Activated naive CD4-positive, alpha-beta T cell treated with anti-CD3 and anti-CD28 coated beads, Interleukin-2, amount 50 U/mL, for 24 hours (primary cell): Measurements from ENCODE around the gene SH2D2A.

Source experiments
- H3K27ac Mint-ChIP-seq: one replicate; pipeline ENCODE4 v1.8.0; 2021; ENCODE audit warnings: mild to moderate bottlenecking, mixed read lengths
- H3K27me3 Mint-ChIP-seq: one replicate; pipeline ENCODE4 v1.8.0; 2021; ENCODE audit warnings: mixed read lengths
- H3K36me3 Mint-ChIP-seq: one replicate; pipeline ENCODE4 v1.8.0; 2021; ENCODE audit warnings: mixed read lengths
- H3K4me1 Mint-ChIP-seq: one replicate; pipeline ENCODE4 v1.8.0; 2021; ENCODE audit warnings: mixed read lengths
- H3K4me3 Mint-ChIP-seq: one replicate; pipeline ENCODE4 v1.8.0; 2021; ENCODE audit warnings: mild to moderate bottlenecking, mixed read lengths
- H3K9me3 Mint-ChIP-seq: one replicate; pipeline ENCODE4 v1.8.0; 2021; ENCODE audit warnings: mixed read lengths

Gene SH2D2A

GRCh38 chr1:156816561-156817328, at the start of gene SH2D2A:
Gene SH2D2A, minus strand, starts transcription at chr1:156816848. Its CDS starts 140 bp downstream, at chr1:156816708.
- peaks cover 66% of the 10 kb centered on the region for H3K4me1 Mint-ChIP-seq
- peaks cover 28% of the 10 kb centered on the region for H3K36me3 Mint-ChIP-seq
- H3K27me3 Mint-ChIP-seq = no peaks in the 10 kb centered on the region

DNA sequence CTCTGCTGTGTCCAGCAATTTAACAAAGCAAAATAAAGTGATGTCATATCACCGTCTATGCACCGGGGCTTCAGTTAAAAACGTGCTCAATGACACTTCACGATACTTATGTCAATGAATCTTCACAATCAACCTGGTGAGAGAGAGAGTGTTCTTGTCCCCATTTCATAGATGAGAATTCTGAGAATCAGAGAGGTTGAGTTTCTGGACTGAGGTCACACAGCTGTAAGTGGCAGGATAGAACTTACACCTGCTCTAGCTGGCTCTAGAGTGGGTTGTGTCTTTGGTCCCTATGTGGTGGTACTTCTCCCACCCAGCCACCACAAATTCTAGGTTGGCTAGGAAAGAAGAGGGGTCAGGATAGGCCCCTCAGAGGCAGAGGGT, 49.2 kb upstream of the SH2D2A start:
- Mint-ChIP-seq H3K9me3 (no peaks in the 10 kb centered on the region), H3K4me3 (no peak overlapping the region), H3K36me3 (no peaks in the 10 kb centered on the region), H3K27me3 (peaks cover 38% of the 10 kb centered on the region), H3K4me1 (peaks cover 15% of the 10 kb centered on the region), H3K27ac (peak overlapping the region; percentile 17)

More at GRCh38 chr1:156816561-156817328, at the start of gene SH2D2A:
- Mint-ChIP-seq H3K9me3 (no peaks in the 10 kb centered on the region), H3K4me3 (peak within 1 kb of the TSS; percentile 97), H3K27ac (peak within 1 kb of the TSS; percentile 100)

DNA sequence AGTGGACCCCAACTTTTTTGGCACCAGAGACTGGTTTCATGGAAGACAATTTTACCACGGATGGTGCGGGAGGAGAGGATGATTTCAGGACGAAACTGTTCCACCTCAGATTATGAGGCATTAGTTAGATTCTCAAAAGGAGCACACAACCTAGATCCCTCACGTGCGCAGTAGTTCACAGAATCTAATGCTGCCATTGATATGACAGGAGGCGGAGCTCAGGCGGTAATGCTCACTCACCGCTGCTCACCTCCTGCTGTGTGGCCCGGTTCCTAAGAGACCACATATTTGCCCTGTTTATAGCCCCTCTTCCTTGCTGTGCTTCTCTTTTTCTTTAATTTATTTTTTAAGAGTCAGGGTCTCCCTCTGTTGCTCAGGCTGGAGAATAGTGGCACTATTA, 48.6 kb upstream of the SH2D2A start:
- Mint-ChIP-seq H3K36me3 (no peaks in the 10 kb centered on the region), H3K4me3 (peak overlapping the region; percentile 33), H3K9me3 (no peaks in the 10 kb centered on the region), H3K27ac (no peak overlapping the region), H3K4me1 (peaks cover 18% of the 10 kb centered on the region), H3K27me3 (peaks cover 40% of the 10 kb centered on the region)

- H3K4me1 Mint-ChIP-seq = peaks cover 20% of the 10 kb centered on the region
- no peak overlapping the region for H3K4me3 Mint-ChIP-seq
- no peaks in the 10 kb centered on the region for H3K36me3 Mint-ChIP-seq
- H3K27ac Mint-ChIP-seq = no peak overlapping the region
- no peaks in the 10 kb centered on the region for H3K9me3 Mint-ChIP-seq
- H3K27me3 Mint-ChIP-seq = peaks cover 41% of the 10 kb centered on the region
Observed at GRCh38 chr1:156864796-156865195, 48.1 kb upstream of the SH2D2A start.

DNA sequence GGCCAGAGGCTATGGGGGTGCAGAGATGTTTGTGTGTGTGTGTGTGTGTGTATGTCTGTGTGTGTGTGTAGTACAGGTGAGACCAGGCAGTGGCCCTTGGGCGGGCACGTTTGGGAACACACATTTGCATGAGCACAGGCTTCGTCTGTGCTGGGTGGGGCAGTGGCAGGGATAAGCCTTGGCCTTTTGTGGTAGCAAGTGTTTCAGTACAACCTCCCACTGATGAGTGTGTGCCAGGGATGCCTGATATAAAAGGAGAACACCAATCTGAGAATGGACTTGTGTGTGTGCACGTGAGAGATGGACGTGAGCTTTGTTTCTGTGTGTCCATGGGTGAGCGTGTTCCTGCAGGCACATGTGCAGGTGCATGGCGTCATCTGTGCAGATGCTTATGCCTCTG, 47.0 kb upstream of the SH2D2A start:
- H3K9me3 Mint-ChIP-seq = no peaks in the 10 kb centered on the region
- no peaks in the 10 kb centered on the region for H3K36me3 Mint-ChIP-seq
- no peak overlapping the region for H3K4me3 Mint-ChIP-seq
- no peak overlapping the region for H3K27ac Mint-ChIP-seq
- peaks cover 22% of the 10 kb centered on the region for H3K4me1 Mint-ChIP-seq
- peaks cover 42% of the 10 kb centered on the region for H3K27me3 Mint-ChIP-seq

GRCh38 chr1:156862997-156863599, 46.5 kb upstream of the SH2D2A start:
- Mint-ChIP-seq H3K9me3 (no peaks in the 10 kb centered on the region), H3K36me3 (no peaks in the 10 kb centered on the region), H3K4me1 (peaks cover 25% of the 10 kb centered on the region), H3K4me3 (no peak overlapping the region), H3K27me3 (peaks cover 47% of the 10 kb centered on the region), H3K27ac (peak overlapping the region; percentile 48)

DNA sequence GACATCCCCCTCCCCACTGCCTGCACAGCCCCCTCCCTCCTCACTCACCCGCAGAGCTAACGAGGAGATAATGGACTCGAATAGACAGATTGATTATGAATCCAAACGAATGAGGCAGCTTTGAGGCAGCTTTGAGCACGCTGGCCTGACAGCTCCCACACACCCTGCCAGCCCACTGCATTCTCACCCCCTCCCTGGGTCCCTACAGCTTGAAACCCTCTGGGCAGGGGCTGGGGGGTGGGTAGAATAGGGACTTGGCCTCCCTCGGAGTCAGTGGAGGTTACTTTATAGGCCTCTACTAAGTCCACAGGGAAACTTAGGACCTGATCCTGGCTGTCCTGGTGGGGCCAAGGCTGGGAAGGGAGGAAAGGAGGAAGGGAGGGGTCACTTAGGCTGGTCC, 45.9 kb upstream of the SH2D2A start:
- H3K9me3 Mint-ChIP-seq = no peaks in the 10 kb centered on the region
- H3K4me1 Mint-ChIP-seq = peaks cover 25% of the 10 kb centered on the region
- H3K4me3 Mint-ChIP-seq = no peak overlapping the region
- no peaks in the 10 kb centered on the region for H3K36me3 Mint-ChIP-seq
- H3K27me3 Mint-ChIP-seq = peaks cover 47% of the 10 kb centered on the region
- H3K27ac Mint-ChIP-seq = no peak overlapping the region

- H3K4me3 Mint-ChIP-seq = peak within 1 kb of the TSS; percentile 78
- H3K27me3 Mint-ChIP-seq = peaks cover 43% of the 10 kb centered on the region
- H3K36me3 Mint-ChIP-seq = no peaks in the 10 kb centered on the region
- H3K27ac Mint-ChIP-seq = no peak within 1 kb of the TSS
- H3K9me3 Mint-ChIP-seq = no peaks in the 10 kb centered on the region
- peaks cover 23% of the 10 kb centered on the region for H3K4me1 Mint-ChIP-seq
Observed at GRCh38 chr1:156860628-156861423, 44.2 kb upstream of the SH2D2A start, which contains the start of gene NTRK1. Gene NTRK1, plus strand, starts transcription at chr1:156860865. Its CDS starts 70 bp downstream, at chr1:156860935.

GRCh38 chr1:156860113-156860627, 43.5 kb upstream of the SH2D2A start:
- no peaks in the 10 kb centered on the region for H3K36me3 Mint-ChIP-seq
- H3K27ac Mint-ChIP-seq = no peak overlapping the region
- H3K4me1 Mint-ChIP-seq = peaks cover 18% of the 10 kb centered on the region

DNA sequence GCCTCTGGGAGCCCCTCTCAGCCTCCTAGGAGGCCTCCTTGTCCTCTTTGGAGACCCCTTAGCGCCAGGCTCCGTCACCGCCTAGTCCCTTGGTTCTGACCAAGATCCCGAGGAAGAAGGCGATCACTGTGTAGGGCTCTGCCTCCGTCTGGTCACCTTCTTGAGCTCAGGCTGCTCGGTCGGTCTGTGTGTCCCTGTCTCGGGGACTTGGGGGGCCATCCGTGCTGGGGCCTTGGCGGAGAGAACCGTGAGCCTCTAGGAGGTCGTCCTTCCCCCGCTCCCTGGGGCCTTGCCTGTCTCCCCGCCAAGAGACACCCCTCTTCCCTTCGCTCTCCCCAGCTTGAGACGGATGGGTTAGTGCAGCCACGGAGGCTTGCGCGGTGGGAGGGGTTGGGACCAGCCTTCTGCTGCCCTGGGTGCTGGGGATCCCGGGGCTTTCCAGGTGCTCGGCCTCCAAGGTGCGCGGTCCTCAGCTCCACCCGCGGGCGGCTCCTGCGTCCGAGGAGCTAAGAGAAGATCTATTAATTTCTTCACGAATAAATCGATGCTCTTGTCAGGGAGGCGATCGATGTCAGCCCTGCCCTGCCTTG, 43.0 kb upstream of the SH2D2A start:
- H3K9me3 Mint-ChIP-seq = no peaks in the 10 kb centered on the region
- H3K4me3 Mint-ChIP-seq = peak overlapping the region; percentile 78
- no peak overlapping the region for H3K27ac Mint-ChIP-seq
- H3K36me3 Mint-ChIP-seq = no peaks in the 10 kb centered on the region
- H3K4me1 Mint-ChIP-seq = peaks cover 18% of the 10 kb centered on the region
- H3K27me3 Mint-ChIP-seq = peaks cover 35% of the 10 kb centered on the region

More at GRCh38 chr1:156860113-156860627, 43.5 kb upstream of the SH2D2A start:
- Mint-ChIP-seq H3K9me3 (no peaks in the 10 kb centered on the region), H3K4me3 (peak overlapping the region; percentile 78), H3K27me3 (peaks cover 39% of the 10 kb centered on the region)

DNA sequence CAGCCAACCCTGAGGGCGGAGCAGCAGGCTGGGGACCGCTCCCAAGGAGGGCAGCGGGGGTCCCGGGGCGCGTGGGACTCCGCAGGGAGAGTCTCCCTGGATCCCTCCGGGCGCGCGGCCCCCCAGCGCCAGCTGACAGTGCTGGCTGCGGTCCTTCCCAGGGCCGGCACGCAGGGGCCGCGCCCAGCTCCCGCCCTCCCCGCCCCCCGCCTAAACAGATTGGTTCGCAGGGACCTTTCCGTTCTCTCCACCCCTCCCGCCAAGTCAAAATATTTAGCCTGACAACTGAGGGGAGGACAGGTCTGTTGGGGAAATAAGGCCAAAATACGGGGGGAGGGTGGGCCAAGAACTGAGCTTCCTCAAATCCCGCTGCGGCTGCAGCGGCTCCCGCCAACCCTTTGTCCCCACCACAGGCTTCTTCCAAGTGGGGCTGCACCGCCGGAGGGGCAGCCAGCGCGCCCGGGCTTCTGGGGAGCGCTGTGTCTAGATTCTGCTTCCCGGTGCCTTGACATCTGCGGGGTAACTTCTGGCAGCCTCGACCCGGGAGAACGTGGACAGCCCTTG, 42.4 kb upstream of the SH2D2A start, which contains the start of gene INSRR:
Gene INSRR, minus strand, starts transcription at position 159 of the 564 bp plus-strand sequence. CDS start 496 bp downstream, outside the sequence.
- H3K36me3 Mint-ChIP-seq = no peaks in the 10 kb centered on the region
- peak within 1 kb of the TSS; percentile 78 for H3K4me3 Mint-ChIP-seq
- H3K27ac Mint-ChIP-seq = no peak within 1 kb of the TSS
- no peaks in the 10 kb centered on the region for H3K9me3 Mint-ChIP-seq
- H3K27me3 Mint-ChIP-seq = peaks cover 32% of the 10 kb centered on the region
- peaks cover 18% of the 10 kb centered on the region for H3K4me1 Mint-ChIP-seq

- H3K4me3 Mint-ChIP-seq = peak overlapping the region; percentile 56
- H3K9me3 Mint-ChIP-seq = no peaks in the 10 kb centered on the region
- peaks cover 18% of the 10 kb centered on the region for H3K4me1 Mint-ChIP-seq
- peaks cover 28% of the 10 kb centered on the region for H3K27me3 Mint-ChIP-seq
- no peak overlapping the region for H3K27ac Mint-ChIP-seq
- no peaks in the 10 kb centered on the region for H3K36me3 Mint-ChIP-seq
Observed at GRCh38 chr1:156858555-156858956, 41.9 kb upstream of the SH2D2A start.

DNA sequence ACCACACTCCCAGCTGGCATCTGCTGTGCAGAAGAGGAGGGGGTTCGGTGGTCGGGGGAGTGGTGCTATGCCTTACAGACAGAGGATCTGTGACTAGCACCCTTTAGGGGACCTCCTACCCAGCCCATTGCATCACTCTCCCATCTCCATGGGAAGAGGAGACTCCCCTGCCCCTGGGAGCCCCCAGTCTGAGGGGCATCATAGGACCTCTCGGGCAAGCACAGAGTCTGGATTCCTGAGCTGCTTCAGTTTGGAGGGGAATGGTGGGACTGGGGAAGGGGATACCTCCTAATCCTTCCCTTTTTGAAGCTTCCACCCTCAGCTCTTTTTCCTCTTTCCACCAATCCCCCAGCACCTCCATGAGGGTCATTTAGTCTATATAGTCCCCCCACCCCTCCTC, 40.9 kb upstream of the SH2D2A start:
- peaks cover 19% of the 10 kb centered on the region for H3K27me3 Mint-ChIP-seq
- no peak overlapping the region for H3K4me3 Mint-ChIP-seq
- H3K36me3 Mint-ChIP-seq = no peaks in the 10 kb centered on the region
- H3K27ac Mint-ChIP-seq = no peak overlapping the region
- no peaks in the 10 kb centered on the region for H3K9me3 Mint-ChIP-seq
- H3K4me1 Mint-ChIP-seq = peaks cover 14% of the 10 kb centered on the region

GRCh38 chr1:156856282-156856785, 39.7 kb upstream of the SH2D2A start:
- Mint-ChIP-seq H3K4me1 (peaks cover 10% of the 10 kb centered on the region), H3K36me3 (no peaks in the 10 kb centered on the region), H3K27ac (no peak overlapping the region), H3K9me3 (no peaks in the 10 kb centered on the region), H3K27me3 (peaks cover 10% of the 10 kb centered on the region), H3K4me3 (no peak overlapping the region)

- Mint-ChIP-seq H3K4me1 (peaks cover 5% of the 10 kb centered on the region), H3K9me3 (no peaks in the 10 kb centered on the region), H3K36me3 (no peaks in the 10 kb centered on the region), H3K27me3 (peaks cover 6% of the 10 kb centered on the region), H3K27ac (no peak overlapping the region), H3K4me3 (no peak overlapping the region)
Observed at GRCh38 chr1:156854634-156855033, 38.0 kb upstream of the SH2D2A start.
